Calu3 (cell line): ENCODE data around the gene ZNF358. TPM values are rescaled to one million over a fixed set of nuclear protein-coding genes. Genes with fewer than 3 reads are reported as not detected.
"Not testable (repeated sequence)": the region's sequence is repeated elsewhere in the genome, so short reads cannot be mapped to it uniquely, and the experiment has no call there.

Experiments
- BruUV-seq: library from RNA; stranded (reverse); fragments of 400-500 nt; replicated peaks from 2 replicates; lab custom pipeline; 2021; lab: Mats Ljungman, UMichigan
- CTCF ChIA-PET: fragments of 300-600 bp; sonication (Branson Sonifier 250); formaldehyde crosslinking; loops from one replicate; lab custom pipeline; 2022; ENCODE audit warnings: antibody characterized with exemption; lab: Charles Lee
- DNase-seq: peaks from one replicate; pipeline ENCODE4 v3.0.0; 2022
- H3K27ac Mint-ChIP-seq: one replicate; pipeline ENCODE4 v1.8.0; 2022; ENCODE audit warnings: mixed read lengths; ENCODE audit not compliant: unreplicated experiment
- H3K27me3 Mint-ChIP-seq: one replicate; pipeline ENCODE4 v1.8.0; 2022; ENCODE audit warnings: mixed read lengths; ENCODE audit not compliant: unreplicated experiment
- H3K36me3 Mint-ChIP-seq: one replicate; pipeline ENCODE4 v1.8.0; 2022; ENCODE audit warnings: mild to moderate bottlenecking, moderate library complexity, mixed read lengths; ENCODE audit not compliant: insufficient read depth, unreplicated experiment
- H3K4me1 Mint-ChIP-seq: one replicate; pipeline ENCODE4 v1.8.0; 2022; ENCODE audit warnings: mild to moderate bottlenecking, low read depth, mixed read lengths; ENCODE audit not compliant: unreplicated experiment
- H3K4me3 Mint-ChIP-seq: one replicate; pipeline ENCODE4 v1.8.0; 2022; ENCODE audit warnings: mild to moderate bottlenecking, low read depth, moderate library complexity, mixed read lengths; ENCODE audit not compliant: unreplicated experiment
- H3K9me3 Mint-ChIP-seq: one replicate; pipeline ENCODE4 v1.8.0; 2022; ENCODE audit warnings: low read depth, mixed read lengths; ENCODE audit not compliant: unreplicated experiment
- intact Hi-C: fragments of 100-400 bp; cut with micrococcal nuclease; formaldehyde crosslinking; loops from one replicate; pipeline ENCODE4 v1.10.0; 2022; ENCODE audit not compliant: unreplicated experiment
- total RNA-seq: library from RNA; stranded (reverse); gene quantifications from 2 replicates; pipeline ENCODE4 v1.2.3, GENCODE V29; 2022
- TF ChIP-seq, protein P1 (sequence below): fragments of 200-600 bp; IDR thresholded peaks from one replicate; pipeline ENCODE4 v1.8.0; 2022; ENCODE audit warnings: antibody characterized with exemption; ENCODE audit not compliant: unreplicated experiment

ZNF358 gene
- total RNA-seq, 1 experiment from 2014 or later, result 23.8 TPM

- BruUV-seq, result no TSS peak
- TF ChIP-seq, protein P1, sequence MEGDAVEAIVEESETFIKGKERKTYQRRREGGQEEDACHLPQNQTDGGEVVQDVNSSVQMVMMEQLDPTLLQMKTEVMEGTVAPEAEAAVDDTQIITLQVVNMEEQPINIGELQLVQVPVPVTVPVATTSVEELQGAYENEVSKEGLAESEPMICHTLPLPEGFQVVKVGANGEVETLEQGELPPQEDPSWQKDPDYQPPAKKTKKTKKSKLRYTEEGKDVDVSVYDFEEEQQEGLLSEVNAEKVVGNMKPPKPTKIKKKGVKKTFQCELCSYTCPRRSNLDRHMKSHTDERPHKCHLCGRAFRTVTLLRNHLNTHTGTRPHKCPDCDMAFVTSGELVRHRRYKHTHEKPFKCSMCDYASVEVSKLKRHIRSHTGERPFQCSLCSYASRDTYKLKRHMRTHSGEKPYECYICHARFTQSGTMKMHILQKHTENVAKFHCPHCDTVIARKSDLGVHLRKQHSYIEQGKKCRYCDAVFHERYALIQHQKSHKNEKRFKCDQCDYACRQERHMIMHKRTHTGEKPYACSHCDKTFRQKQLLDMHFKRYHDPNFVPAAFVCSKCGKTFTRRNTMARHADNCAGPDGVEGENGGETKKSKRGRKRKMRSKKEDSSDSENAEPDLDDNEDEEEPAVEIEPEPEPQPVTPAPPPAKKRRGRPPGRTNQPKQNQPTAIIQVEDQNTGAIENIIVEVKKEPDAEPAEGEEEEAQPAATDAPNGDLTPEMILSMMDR, result no peak
- H3K9me3 Mint-ChIP-seq, result no peaks in the 10 kb centered on the region
- CTCF ChIA-PET, result no interaction called here
- H3K36me3 Mint-ChIP-seq, result peaks cover 27% of the 10 kb centered on the region
- DNase-seq, result peak; percentile 32
- no peaks in the 10 kb centered on the region for H3K27me3 Mint-ChIP-seq
- H3K4me1 Mint-ChIP-seq, result no peaks in the 10 kb centered on the region
- peak overlapping the region; percentile 85 for H3K4me3 Mint-ChIP-seq
- peak overlapping the region; percentile 56 for H3K27ac Mint-ChIP-seq
- intact Hi-C loops, result no loop called here
These were observed 18.7 kb downstream of the ZNF358 start for GRCh38 chr19:7534531-7535046.

GRCh38 chr19:7535047-7535997 is 19.4 kb downstream of the ZNF358 start, which contains the start of gene PNPLA6:
TSS of gene PNPLA6 (plus strand) at chr19:7535717. CDS start at chr19:7535789, 72 bp downstream.
- Mint-ChIP-seq H3K36me3 (peaks cover 27% of the 10 kb centered on the region), H3K4me3 (peak within 1 kb of the TSS; percentile 85), H3K27me3 (no peaks in the 10 kb centered on the region), H3K9me3 (no peaks in the 10 kb centered on the region), H3K4me1 (no peaks in the 10 kb centered on the region), H3K27ac (peak within 1 kb of the TSS; percentile 66)
- no TSS peak for BruUV-seq
- CTCF ChIA-PET, result no interaction called here
- peak; percentile 94 for DNase-seq
- intact Hi-C loops, result no loop called here
- TF ChIP-seq, protein P1, result no peak

- TF ChIP-seq, protein P1, result no peak
- CTCF ChIA-PET, result no interaction called here
- peaks cover 27% of the 10 kb centered on the region for H3K36me3 Mint-ChIP-seq
- no peaks in the 10 kb centered on the region for H3K27me3 Mint-ChIP-seq
- H3K9me3 Mint-ChIP-seq, result no peaks in the 10 kb centered on the region
- no peak for DNase-seq
- TSS peak; percentile 20 for BruUV-seq
- peak overlapping the region; percentile 85 for H3K4me3 Mint-ChIP-seq
- intact Hi-C loops, result no loop called here
- peak overlapping the region; percentile 66 for H3K27ac Mint-ChIP-seq
- no peaks in the 10 kb centered on the region for H3K4me1 Mint-ChIP-seq
These were observed 20.2 kb downstream of the ZNF358 start for GRCh38 chr19:7535998-7536695.

DNA sequence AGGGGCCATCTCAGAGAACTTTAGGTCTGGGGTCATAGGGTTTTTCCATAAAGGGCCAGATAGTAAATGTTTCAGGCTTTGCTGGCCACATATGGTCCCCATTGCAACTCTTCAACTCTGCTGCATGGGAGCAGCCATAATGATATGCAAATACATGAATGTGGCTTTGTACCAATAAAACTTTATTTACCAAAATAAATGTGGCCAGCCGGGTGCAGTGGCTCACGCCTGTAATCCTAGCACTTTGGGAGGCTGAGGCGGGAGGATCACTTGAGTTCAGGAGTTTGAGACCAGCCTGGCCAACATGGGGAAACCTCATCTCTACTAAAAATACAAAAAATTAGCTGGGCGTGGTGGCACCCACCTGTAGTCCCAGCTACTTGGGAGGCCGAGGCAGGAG is 23.1 kb downstream of the ZNF358 start:
- H3K4me1 Mint-ChIP-seq, intact Hi-C loops, DNase-seq, H3K27me3 Mint-ChIP-seq, H3K4me3 Mint-ChIP-seq, CTCF ChIA-PET, H3K27ac Mint-ChIP-seq, H3K9me3 Mint-ChIP-seq, BruUV-seq: not testable (repeated sequence)
- peaks cover 27% of the 10 kb centered on the region for H3K36me3 Mint-ChIP-seq
